HEK293 (cell line): ENCODE measurements around the gene MTERF1.

ENCODE experiments used
- FEZF1 ChIP-seq: fragments of 450-650 bp; formaldehyde crosslinking; IDR thresholded peaks from 2 replicates; pipeline ENCODE4 v1.5.1; 2016; ENCODE audit warnings: missing biosample characterization, missing genetic modification characterization
- GLI4 ChIP-seq: fragments of 450-650 bp; formaldehyde crosslinking; IDR thresholded peaks from 2 replicates; pipeline ENCODE4 v1.5.1; 2016; ENCODE audit warnings: missing biosample characterization, missing genetic modification characterization
- HOXC10 ChIP-seq: sonication (generic); formaldehyde crosslinking; IDR thresholded peaks from 2 replicates; pipeline ENCODE4 v1.8.1; 2023; ENCODE audit warnings: mild to moderate bottlenecking, missing genetic modification reagents
- REPIN1 ChIP-seq: fragments of 450-650 bp; formaldehyde crosslinking; IDR thresholded peaks from 2 replicates; pipeline ENCODE4 v1.5.1; 2017; ENCODE audit warnings: missing biosample characterization, missing genetic modification characterization, low read depth
- SCRT2 ChIP-seq: fragments of 450-650 bp; formaldehyde crosslinking; IDR thresholded peaks from 2 replicates; pipeline ENCODE4 v1.5.1; 2016; ENCODE audit warnings: missing biosample characterization, missing genetic modification characterization
- ZBTB1 ChIP-seq: fragments of 450-650 bp; formaldehyde crosslinking; IDR thresholded peaks from 2 replicates; pipeline ENCODE4 v1.5.1; 2016; ENCODE audit warnings: missing biosample characterization, missing genetic modification characterization
- ZBTB7A ChIP-seq: fragments of 450-650 bp; formaldehyde crosslinking; IDR thresholded peaks from 2 replicates; pipeline ENCODE4 v1.5.1; 2016; ENCODE audit warnings: low read depth, missing biosample characterization, missing genetic modification characterization
- ZBTB8A ChIP-seq: fragments of 450-650 bp; formaldehyde crosslinking; IDR thresholded peaks from 2 replicates; pipeline ENCODE4 v1.5.1; 2016; ENCODE audit warnings: missing biosample characterization, missing genetic modification characterization
- ZFP37 ChIP-seq: fragments of 450-650 bp; formaldehyde crosslinking; IDR thresholded peaks from 2 replicates; pipeline ENCODE4 v1.5.1; 2016; ENCODE audit warnings: missing biosample characterization, missing genetic modification characterization
- ZNF133 ChIP-seq: fragments of 450-650 bp; formaldehyde crosslinking; IDR thresholded peaks from 2 replicates; pipeline ENCODE4 v1.5.1; 2016; ENCODE audit warnings: missing biosample characterization, missing genetic modification characterization
- ZNF155 ChIP-seq: fragments of 450-650 bp; formaldehyde crosslinking; IDR thresholded peaks from 2 replicates; pipeline ENCODE4 v1.5.1; 2016; ENCODE audit warnings: missing biosample characterization, missing genetic modification characterization
- ZNF2 ChIP-seq: fragments of 450-650 bp; formaldehyde crosslinking; IDR thresholded peaks from 2 replicates; pipeline ENCODE4 v1.5.1; 2016; ENCODE audit warnings: missing biosample characterization, missing genetic modification characterization
- ZNF211 ChIP-seq: fragments of 450-650 bp; formaldehyde crosslinking; IDR thresholded peaks from 2 replicates; pipeline ENCODE4 v1.5.1; 2016; ENCODE audit warnings: low read depth, missing biosample characterization, missing genetic modification characterization
- ZNF274 ChIP-seq, 2 experiments: fragments of 200-500 bp in 1 of 2; fragments of 450-650 bp in 1 of 2; sonication (Bioruptor generic) in 1 of 2; formaldehyde crosslinking in 1 of 2; IDR thresholded peaks; 2 replicates each; pipeline versions ENCODE4 v1.5.1 to v1.6.1; 2014 to 2016; ENCODE audit warnings: borderline replicate concordance in 1 of 2, inconsistent platforms in 1 of 2, low read length in 1 of 2, missing biosample characterization in 1 of 2, missing genetic modification characterization in 1 of 2
- ZNF416 ChIP-seq: fragments of 450-650 bp; formaldehyde crosslinking; IDR thresholded peaks from 2 replicates; pipeline ENCODE4 v1.5.1; 2016; ENCODE audit warnings: missing biosample characterization, missing genetic modification characterization
- ZNF433 ChIP-seq: fragments of 450-650 bp; formaldehyde crosslinking; IDR thresholded peaks from 2 replicates; pipeline ENCODE4 v1.5.1; 2016; ENCODE audit warnings: missing biosample characterization, missing genetic modification characterization, low read depth
- ZNF501 ChIP-seq: fragments of 450-650 bp; formaldehyde crosslinking; IDR thresholded peaks from 2 replicates; pipeline ENCODE4 v1.5.1; 2016; ENCODE audit warnings: missing biosample characterization, missing genetic modification characterization
- ZNF555 ChIP-seq: fragments of 450-650 bp; formaldehyde crosslinking; conservative IDR thresholded peaks from 2 replicates; pipeline ENCODE4 v1.5.1; 2017; ENCODE audit warnings: missing biosample characterization, mild to moderate bottlenecking, missing genetic modification characterization, inconsistent platforms
- ZNF558 ChIP-seq: fragments of 450-650 bp; formaldehyde crosslinking; IDR thresholded peaks from 2 replicates; pipeline ENCODE4 v1.5.1; 2016; ENCODE audit warnings: missing biosample characterization, missing genetic modification characterization
- ZNF571 ChIP-seq: fragments of 450-650 bp; formaldehyde crosslinking; IDR thresholded peaks from 2 replicates; pipeline ENCODE4 v1.5.0; 2017; ENCODE audit warnings: missing biosample characterization, missing genetic modification characterization
- ZNF624 ChIP-seq: fragments of 450-650 bp; formaldehyde crosslinking; IDR thresholded peaks from 2 replicates; pipeline ENCODE4 v1.5.1; 2017; ENCODE audit warnings: missing biosample characterization, missing genetic modification characterization
- ZNF776 ChIP-seq: fragments of 450-650 bp; formaldehyde crosslinking; IDR thresholded peaks from 2 replicates; pipeline ENCODE4 v1.5.0; 2017; ENCODE audit warnings: missing biosample characterization, missing genetic modification characterization, borderline replicate concordance
- ZNF837 ChIP-seq: fragments of 450-650 bp; formaldehyde crosslinking; IDR thresholded peaks from 2 replicates; pipeline ENCODE4 v1.5.1; 2016; ENCODE audit warnings: missing biosample characterization, missing genetic modification characterization
- TF ChIP-seq, protein P1 (sequence below): fragments of 450-650 bp; formaldehyde crosslinking; IDR thresholded peaks from 2 replicates; pipeline ENCODE4 v1.5.1; 2016; ENCODE audit warnings: missing biosample characterization, missing genetic modification characterization
- TF ChIP-seq, protein P2 (sequence below): fragments of 450-650 bp; formaldehyde crosslinking; IDR thresholded peaks from 2 replicates; pipeline ENCODE4 v1.5.1; 2017; ENCODE audit warnings: missing biosample characterization, missing genetic modification characterization
- TF ChIP-seq, protein P3 (sequence below): fragments of 450-650 bp; formaldehyde crosslinking; IDR thresholded peaks from 2 replicates; pipeline ENCODE4; 2016; ENCODE audit warnings: missing biosample characterization, missing genetic modification characterization
- TF ChIP-seq, protein P4 (sequence below): fragments of 450-650 bp; formaldehyde crosslinking; IDR thresholded peaks from 2 replicates; pipeline ENCODE4 v1.5.1; 2016; ENCODE audit warnings: missing biosample characterization, missing genetic modification characterization
- TF ChIP-seq, protein P5 (sequence below): fragments of 450-650 bp; formaldehyde crosslinking; IDR thresholded peaks from 2 replicates; pipeline ENCODE4 v1.5.1; 2017; ENCODE audit warnings: missing biosample characterization, missing genetic modification characterization

MTERF1 gene

DNA sequence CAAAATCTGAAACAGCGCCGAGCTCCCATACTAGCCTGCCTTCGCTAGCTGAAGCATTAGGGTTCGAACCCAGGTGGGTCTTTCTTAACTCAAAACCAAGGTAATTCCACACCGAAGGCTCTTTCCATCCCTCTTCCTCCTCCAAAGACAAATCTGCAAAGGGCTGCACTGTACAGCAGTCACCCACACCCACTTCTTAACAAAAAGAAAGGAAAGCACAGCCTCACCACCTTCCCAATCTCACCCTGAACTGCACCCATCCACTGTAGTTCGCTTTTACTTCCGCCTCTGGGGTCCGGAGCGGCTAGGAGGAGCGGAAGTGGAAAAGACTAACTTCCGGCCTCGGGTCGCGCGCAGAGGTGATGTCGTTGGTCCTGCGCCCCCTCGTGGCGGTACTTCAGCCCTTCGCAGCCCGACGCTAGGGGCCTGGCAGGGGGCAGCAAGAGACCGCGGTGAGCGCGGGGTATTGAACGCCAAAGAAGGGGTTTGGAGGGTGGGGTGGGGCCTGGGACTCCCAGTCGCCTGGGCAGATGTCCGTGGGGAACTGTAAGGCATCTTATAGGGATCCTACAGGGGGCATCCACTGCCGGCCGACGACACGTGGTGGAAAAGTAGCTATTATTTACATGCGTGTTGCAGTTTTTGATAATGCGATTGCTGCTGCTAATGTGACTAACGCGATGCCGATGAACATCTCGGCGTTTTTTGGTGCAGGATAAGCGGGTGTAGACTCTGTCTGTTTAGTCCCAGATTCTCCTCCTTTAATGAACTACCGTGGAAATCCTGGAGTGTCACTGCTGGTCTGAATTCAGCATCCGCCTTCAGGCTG, at the start of gene MTERF1 (continued):
- TF ChIP-seq, protein P1, sequence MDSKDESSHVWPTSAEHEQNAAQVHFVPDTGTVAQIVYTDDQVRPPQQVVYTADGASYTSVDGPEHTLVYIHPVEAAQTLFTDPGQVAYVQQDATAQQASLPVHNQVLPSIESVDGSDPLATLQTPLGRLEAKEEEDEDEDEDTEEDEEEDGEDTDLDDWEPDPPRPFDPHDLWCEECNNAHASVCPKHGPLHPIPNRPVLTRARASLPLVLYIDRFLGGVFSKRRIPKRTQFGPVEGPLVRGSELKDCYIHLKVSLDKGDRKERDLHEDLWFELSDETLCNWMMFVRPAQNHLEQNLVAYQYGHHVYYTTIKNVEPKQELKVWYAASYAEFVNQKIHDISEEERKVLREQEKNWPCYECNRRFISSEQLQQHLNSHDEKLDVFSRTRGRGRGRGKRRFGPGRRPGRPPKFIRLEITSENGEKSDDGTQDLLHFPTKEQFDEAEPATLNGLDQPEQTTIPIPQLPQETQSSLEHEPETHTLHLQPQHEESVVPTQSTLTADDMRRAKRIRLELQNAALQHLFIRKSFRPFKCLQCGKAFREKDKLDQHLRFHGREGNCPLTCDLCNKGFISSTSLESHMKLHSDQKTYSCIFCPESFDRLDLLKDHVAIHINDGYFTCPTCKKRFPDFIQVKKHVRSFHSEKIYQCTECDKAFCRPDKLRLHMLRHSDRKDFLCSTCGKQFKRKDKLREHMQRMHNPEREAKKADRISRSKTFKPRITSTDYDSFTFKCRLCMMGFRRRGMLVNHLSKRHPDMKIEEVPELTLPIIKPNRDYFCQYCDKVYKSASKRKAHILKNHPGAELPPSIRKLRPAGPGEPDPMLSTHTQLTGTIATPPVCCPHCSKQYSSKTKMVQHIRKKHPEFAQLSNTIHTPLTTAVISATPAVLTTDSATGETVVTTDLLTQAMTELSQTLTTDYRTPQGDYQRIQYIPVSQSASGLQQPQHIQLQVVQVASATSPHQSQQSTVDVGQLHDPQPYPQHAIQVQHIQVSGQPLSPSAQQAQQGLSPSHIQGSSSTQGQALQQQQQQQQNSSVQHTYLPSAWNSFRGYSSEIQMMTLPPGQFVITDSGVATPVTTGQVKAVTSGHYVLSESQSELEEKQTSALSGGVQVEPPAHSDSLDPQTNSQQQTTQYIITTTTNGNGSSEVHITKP (tag by site-specific recombination): no peak
- TF ChIP-seq ZNF555: no peak
- TF ChIP-seq ZBTB1: no peak
- TF ChIP-seq ZNF837 (tag by site-specific recombination): no peak
- TF ChIP-seq ZFP37 (tag by site-specific recombination): no peak
- TF ChIP-seq ZNF155: no peak
- peak; percentile 81 for TF ChIP-seq ZBTB8A (tag by site-specific recombination)
- TF ChIP-seq, protein P2, sequence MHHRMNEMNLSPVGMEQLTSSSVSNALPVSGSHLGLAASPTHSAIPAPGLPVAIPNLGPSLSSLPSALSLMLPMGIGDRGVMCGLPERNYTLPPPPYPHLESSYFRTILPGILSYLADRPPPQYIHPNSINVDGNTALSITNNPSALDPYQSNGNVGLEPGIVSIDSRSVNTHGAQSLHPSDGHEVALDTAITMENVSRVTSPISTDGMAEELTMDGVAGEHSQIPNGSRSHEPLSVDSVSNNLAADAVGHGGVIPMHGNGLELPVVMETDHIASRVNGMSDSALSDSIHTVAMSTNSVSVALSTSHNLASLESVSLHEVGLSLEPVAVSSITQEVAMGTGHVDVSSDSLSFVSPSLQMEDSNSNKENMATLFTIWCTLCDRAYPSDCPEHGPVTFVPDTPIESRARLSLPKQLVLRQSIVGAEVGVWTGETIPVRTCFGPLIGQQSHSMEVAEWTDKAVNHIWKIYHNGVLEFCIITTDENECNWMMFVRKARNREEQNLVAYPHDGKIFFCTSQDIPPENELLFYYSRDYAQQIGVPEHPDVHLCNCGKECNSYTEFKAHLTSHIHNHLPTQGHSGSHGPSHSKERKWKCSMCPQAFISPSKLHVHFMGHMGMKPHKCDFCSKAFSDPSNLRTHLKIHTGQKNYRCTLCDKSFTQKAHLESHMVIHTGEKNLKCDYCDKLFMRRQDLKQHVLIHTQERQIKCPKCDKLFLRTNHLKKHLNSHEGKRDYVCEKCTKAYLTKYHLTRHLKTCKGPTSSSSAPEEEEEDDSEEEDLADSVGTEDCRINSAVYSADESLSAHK (tag by site-specific recombination): no peak
- TF ChIP-seq ZBTB7A (tag by site-specific recombination): no peak
- peak; percentile 53; the same call in 1 of the 2 replicates for TF ChIP-seq ZNF501 (tag by site-specific recombination)
- no peak for TF ChIP-seq SCRT2 (tag by site-specific recombination)
- TF ChIP-seq ZNF211 (tag by site-specific recombination): no peak
- TF ChIP-seq REPIN1 (tag by site-specific recombination): no peak
- no peak for TF ChIP-seq ZNF133
- TF ChIP-seq ZNF2 (tag by site-specific recombination): peak; percentile 72
- TF ChIP-seq, protein P3, sequence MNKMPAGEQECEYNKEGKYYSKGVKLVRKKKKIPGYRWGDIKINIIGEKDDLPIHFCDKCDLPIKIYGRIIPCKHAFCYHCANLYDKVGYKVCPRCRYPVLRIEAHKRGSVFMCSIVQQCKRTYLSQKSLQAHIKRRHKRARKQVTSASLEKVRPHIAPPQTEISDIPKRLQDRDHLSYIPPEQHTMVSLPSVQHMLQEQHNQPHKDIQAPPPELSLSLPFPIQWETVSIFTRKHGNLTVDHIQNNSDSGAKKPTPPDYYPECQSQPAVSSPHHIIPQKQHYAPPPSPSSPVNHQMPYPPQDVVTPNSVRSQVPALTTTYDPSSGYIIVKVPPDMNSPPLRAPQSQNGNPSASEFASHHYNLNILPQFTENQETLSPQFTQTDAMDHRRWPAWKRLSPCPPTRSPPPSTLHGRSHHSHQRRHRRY: no peak
- TF ChIP-seq HOXC10: no peak
- TF ChIP-seq ZNF558 (tag by site-specific recombination): no peak
- TF ChIP-seq ZNF433 (tag by site-specific recombination): no peak
- TF ChIP-seq ZNF416 (tag by site-specific recombination): no peak
- TF ChIP-seq, protein P4, sequence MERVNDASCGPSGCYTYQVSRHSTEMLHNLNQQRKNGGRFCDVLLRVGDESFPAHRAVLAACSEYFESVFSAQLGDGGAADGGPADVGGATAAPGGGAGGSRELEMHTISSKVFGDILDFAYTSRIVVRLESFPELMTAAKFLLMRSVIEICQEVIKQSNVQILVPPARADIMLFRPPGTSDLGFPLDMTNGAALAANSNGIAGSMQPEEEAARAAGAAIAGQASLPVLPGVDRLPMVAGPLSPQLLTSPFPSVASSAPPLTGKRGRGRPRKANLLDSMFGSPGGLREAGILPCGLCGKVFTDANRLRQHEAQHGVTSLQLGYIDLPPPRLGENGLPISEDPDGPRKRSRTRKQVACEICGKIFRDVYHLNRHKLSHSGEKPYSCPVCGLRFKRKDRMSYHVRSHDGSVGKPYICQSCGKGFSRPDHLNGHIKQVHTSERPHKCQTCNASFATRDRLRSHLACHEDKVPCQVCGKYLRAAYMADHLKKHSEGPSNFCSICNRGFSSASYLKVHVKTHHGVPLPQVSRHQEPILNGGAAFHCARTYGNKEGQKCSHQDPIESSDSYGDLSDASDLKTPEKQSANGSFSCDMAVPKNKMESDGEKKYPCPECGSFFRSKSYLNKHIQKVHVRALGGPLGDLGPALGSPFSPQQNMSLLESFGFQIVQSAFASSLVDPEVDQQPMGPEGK (tag by site-specific recombination): peak; percentile 51; the same call in 1 of the 2 replicates
- no peak for TF ChIP-seq ZNF274 (IDR thresholded peaks at IDR 0.05; ENCODE audit: low read length)
- TF ChIP-seq ZNF274 (tag by site-specific recombination; IDR thresholded peaks at IDR 0.05; ENCODE audit: borderline replicate concordance): no peak
- no peak for TF ChIP-seq ZNF776
- TF ChIP-seq, protein P5, sequence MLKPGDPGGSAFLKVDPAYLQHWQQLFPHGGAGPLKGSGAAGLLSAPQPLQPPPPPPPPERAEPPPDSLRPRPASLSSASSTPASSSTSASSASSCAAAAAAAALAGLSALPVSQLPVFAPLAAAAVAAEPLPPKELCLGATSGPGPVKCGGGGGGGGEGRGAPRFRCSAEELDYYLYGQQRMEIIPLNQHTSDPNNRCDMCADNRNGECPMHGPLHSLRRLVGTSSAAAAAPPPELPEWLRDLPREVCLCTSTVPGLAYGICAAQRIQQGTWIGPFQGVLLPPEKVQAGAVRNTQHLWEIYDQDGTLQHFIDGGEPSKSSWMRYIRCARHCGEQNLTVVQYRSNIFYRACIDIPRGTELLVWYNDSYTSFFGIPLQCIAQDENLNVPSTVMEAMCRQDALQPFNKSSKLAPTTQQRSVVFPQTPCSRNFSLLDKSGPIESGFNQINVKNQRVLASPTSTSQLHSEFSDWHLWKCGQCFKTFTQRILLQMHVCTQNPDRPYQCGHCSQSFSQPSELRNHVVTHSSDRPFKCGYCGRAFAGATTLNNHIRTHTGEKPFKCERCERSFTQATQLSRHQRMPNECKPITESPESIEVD (tag by site-specific recombination): no peak
- TF ChIP-seq FEZF1 (tag by site-specific recombination): peak; percentile 42
- TF ChIP-seq ZNF571 (tag by site-specific recombination): no peak
- TF ChIP-seq ZNF624: no peak
- TF ChIP-seq GLI4 (tag by site-specific recombination): no peak; the same call in 1 of the 2 replicates
